Endothelial cell of umbilical vein (primary cell): ENCODE data around the gene IL3. TPM values are rescaled to one million over a fixed set of nuclear protein-coding genes. Genes with fewer than 3 reads are reported as not detected.

Experiments used
- BruUV-seq: library from RNA; stranded (reverse); fragments of 400-500 nt; replicated peaks from 2 replicates; lab custom pipeline; 2021; lab: Mats Ljungman, UMichigan
- CTCF ChIA-PET: fragments of 300-600, 350-600 bp; sonication (Branson Sonifier 250); formaldehyde crosslinking; loops from one replicate; lab custom pipeline; 2021; ENCODE audit warnings: antibody characterized with exemption, inconsistent platforms; lab: Charles Lee
- POLR2A ChIA-PET: fragments of 300-600, 350-600 bp; sonication (Branson Sonifier 250); formaldehyde crosslinking; loops from one replicate; lab custom pipeline; 2021; ENCODE audit warnings: antibody characterized with exemption, inconsistent platforms; lab: Charles Lee
- DNase-seq: peaks from one replicate; pipeline ENCODE4 v3.0.0-alpha.2; 2011; ENCODE audit warnings: low read depth, low spot score
- FAIRE-seq: peaks from 2 replicates; lab custom pipeline; 2011; peaks lifted over from hg19 to GRCh38; lab: Jason Lieb, UNC
- H2AFZ ChIP-seq: 2 replicates; pipeline ENCODE4 v1.6.0; 2012; ENCODE audit warnings: low read depth, low read length, control low read depth, inconsistent platforms
- H3K27ac ChIP-seq: 2 replicates; pipeline ENCODE4 v1.5.1; 2011; ENCODE audit warnings: low read depth, mild to moderate bottlenecking, control low read depth, low read length, moderate library complexity; ENCODE audit not compliant: insufficient read depth
- H3K27me3 ChIP-seq, 2 experiments: 2 replicates each; pipeline versions ENCODE4 v1.6.0 to v1.6.1; 2011; ENCODE audit warnings: low read length in 2 of 2, mixed read lengths in 1 of 2; ENCODE audit not compliant: control insufficient read depth in 2 of 2, insufficient read depth in 2 of 2
- H3K36me3 ChIP-seq, 2 experiments: 2 replicates in 1 of 2; 3 replicates in 1 of 2; pipeline ENCODE4 v1.5.1; 2011; ENCODE audit warnings: low read length in 2 of 2, mild to moderate bottlenecking in 1 of 2, moderate library complexity in 1 of 2; ENCODE audit not compliant: control insufficient read depth in 2 of 2, insufficient read depth in 2 of 2; ENCODE audit errors: extremely low read depth in 1 of 2
- H3K4me1 ChIP-seq: 3 replicates; pipeline ENCODE4 v1.5.1; 2011; ENCODE audit warnings: mild to moderate bottlenecking, low read length; ENCODE audit not compliant: control insufficient read depth, insufficient read depth; ENCODE audit errors: extremely low read depth
- H3K4me2 ChIP-seq: 2 replicates; pipeline ENCODE4 v1.6.1; 2011; ENCODE audit warnings: low read length, control low read depth, mixed read lengths; ENCODE audit not compliant: insufficient read depth
- H3K4me3 ChIP-seq, 3 experiments: fragments of 200-600 bp in 1 of 3; sonication (generic), shearing (Covaris generic) in 1 of 3; replicated peaks in 1 of 3; 2 replicates each; pipeline ENCODE4 v1.5.1; 2011 to 2016; ENCODE audit warnings: control low read depth in 3 of 3, low read length in 3 of 3, mild to moderate bottlenecking in 2 of 3, inconsistent platforms in 1 of 3, low read depth in 1 of 3, moderate library complexity in 1 of 3; ENCODE audit not compliant: insufficient read depth in 1 of 3
- H3K79me2 ChIP-seq: 2 replicates; pipeline ENCODE4 v1.6.0; 2012; ENCODE audit warnings: low read length, inconsistent platforms; ENCODE audit not compliant: control insufficient read depth, insufficient read depth
- H3K9ac ChIP-seq: replicated peaks from 2 replicates; pipeline ENCODE3; 2011; ENCODE audit warnings: low read length, control low read depth; ENCODE audit not compliant: insufficient read depth; ENCODE audit errors: extremely low read depth
- H3K9me1 ChIP-seq: replicated peaks from 3 replicates; pipeline ENCODE4 v1.6.0; 2011; ENCODE audit warnings: mild to moderate bottlenecking, low read length; ENCODE audit not compliant: control insufficient read depth, insufficient read depth; ENCODE audit errors: extremely low read depth
- H3K9me3 ChIP-seq: replicated peaks from 2 replicates; pipeline ENCODE4 v1.5.1; 2012; ENCODE audit warnings: low read length, inconsistent platforms; ENCODE audit not compliant: control insufficient read depth, insufficient read depth
- H4K20me1 ChIP-seq: replicated peaks from 2 replicates; pipeline ENCODE3; 2011; ENCODE audit warnings: mild to moderate bottlenecking, low read length; ENCODE audit not compliant: control insufficient read depth, insufficient read depth; ENCODE audit errors: extremely low read depth
- FOS ChIP-seq: IDR thresholded peaks from 2 replicates; pipeline ENCODE4 v1.6.1; 2011; ENCODE audit warnings: mild to moderate bottlenecking, low read length, moderate library complexity, borderline replicate concordance; ENCODE audit not compliant: insufficient read depth
- MYC ChIP-seq: IDR thresholded peaks from one replicate; pipeline ENCODE4 v1.6.1; 2011; ENCODE audit warnings: mild to moderate bottlenecking, low read depth, low read length
- POLR2AphosphoS5 ChIP-seq: IDR thresholded peaks from 2 replicates; pipeline ENCODE4 v1.6.1; 2012; ENCODE audit warnings: low read depth, mild to moderate bottlenecking, control low read depth, low read length, moderate library complexity; ENCODE audit not compliant: insufficient read depth
- dilution Hi-C: fragments of 300-500 bp; cut with MboI; formaldehyde crosslinking; loops from one replicate; pipeline ENCODE4 v1.15.0; 2019; ENCODE audit warnings: low sequenced_read_pairs; ENCODE audit not compliant: extremely low pct_ligation_motif_present
- intact Hi-C: fragments of 100-400 bp; cut with micrococcal nuclease; formaldehyde crosslinking; loops from one replicate; pipeline ENCODE4 v1.10.0; 2022
- polyA plus RNA-seq, 4 experiments: library from polyadenylated mRNA; depleted of rRNA in 3 of 4; stranded (reverse) in 3 of 4; unstranded in 1 of 4; fragments of >200 nt; gene quantifications; 2 replicates each; pipeline versions ENCODE4 v1.2.1 to v1.2.3, GENCODE V29; 2011 to 2012; ENCODE audit warnings: missing spikeins in 1 of 4
- total RNA-seq: library from RNA; stranded (reverse); gene quantifications from 2 replicates; pipeline ENCODE4 v1.2.3, GENCODE V29; 2021
- TF ChIP-seq, protein P1 (sequence below): IDR thresholded peaks from 2 replicates; pipeline ENCODE4 v1.6.1; 2011; ENCODE audit not compliant: insufficient read depth, insufficient read length

Gene IL3
- total and polyA plus RNA-seq, 2 donors (not counting 3 experiments of a cell fraction or from before 2014, with no cell fraction given), result not detected

DNA sequence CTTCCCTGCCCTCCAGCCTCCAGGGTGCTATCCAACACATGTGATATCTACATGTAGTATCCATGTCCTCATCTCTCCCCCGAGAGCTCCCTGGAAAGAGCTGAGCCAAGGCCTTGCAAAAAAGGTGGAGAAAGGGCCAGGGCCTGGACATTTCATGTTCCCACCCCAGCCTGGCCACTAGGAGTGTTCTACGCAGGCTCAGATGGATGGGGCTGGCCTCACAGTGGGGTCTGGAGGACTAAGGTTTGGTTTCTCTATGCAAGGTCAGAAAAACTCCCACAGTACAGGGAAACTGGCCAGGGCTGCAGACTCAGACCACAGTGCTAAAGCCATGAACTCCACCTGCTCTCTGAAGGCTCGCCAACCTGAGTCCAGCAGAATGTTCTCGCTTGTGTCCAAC, 11.6 kb downstream of the IL3 start:
- Histone ChIP-seq H2AFZ (no peak overlapping the region), H3K27ac (no peak overlapping the region), H3K9ac (no peak overlapping the region), H3K9me3 (no peaks in the 10 kb centered on the region), H3K79me2 (no peaks in the 10 kb centered on the region), H3K4me3 (no peak overlapping the region), H4K20me1 (no peaks in the 10 kb centered on the region), H3K9me1 (no peaks in the 10 kb centered on the region), H3K27me3 (no peaks in the 10 kb centered on the region), H3K36me3 (no peaks in the 10 kb centered on the region), H3K4me2 (no peak overlapping the region), H3K4me1 (peaks cover 26% of the 10 kb centered on the region)
- DNase-seq (no peak), FAIRE-seq (no peak)
- BruUV-seq, result no TSS peak
- TF ChIP-seq, protein P1, sequence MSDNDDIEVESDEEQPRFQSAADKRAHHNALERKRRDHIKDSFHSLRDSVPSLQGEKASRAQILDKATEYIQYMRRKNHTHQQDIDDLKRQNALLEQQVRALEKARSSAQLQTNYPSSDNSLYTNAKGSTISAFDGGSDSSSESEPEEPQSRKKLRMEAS, result no peak
- TF ChIP-seq POLR2AphosphoS5 (no peak), MYC (no peak)
- ChIA-PET POLR2A (no interaction called here), CTCF (interaction anchor here (1.3 to 3.0 kb wide), 3 partner anchors 8 to 62 kb away, joined by 3 to 19 read pairs (median 5); no protein-coding TSS in a partner anchor)
- intact Hi-C loops, result no loop called here
- dilution Hi-C loops, result no loop called here

DNA sequence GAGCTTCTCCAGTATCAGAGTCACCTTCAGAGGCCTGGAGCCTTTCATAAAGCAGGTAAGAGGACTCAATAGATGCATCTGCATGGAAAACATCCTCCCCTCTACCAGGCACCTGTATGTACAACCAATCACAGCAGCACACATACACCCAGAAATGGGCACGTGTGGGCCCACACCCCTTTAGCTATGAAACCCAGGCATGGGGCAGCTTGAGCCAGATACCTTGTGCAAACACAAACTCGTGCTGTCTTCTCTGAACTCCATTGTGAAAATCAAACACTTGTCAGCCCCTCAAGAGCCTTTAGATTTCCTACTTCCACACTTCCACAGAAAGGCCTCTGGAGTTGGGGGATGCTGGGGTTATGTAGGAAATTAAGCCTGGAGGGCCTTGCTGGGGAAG, 12.1 kb downstream of the IL3 start:
- DNase-seq (no peak), FAIRE-seq (no peak)
- H4K20me1 ChIP-seq, result no peaks in the 10 kb centered on the region
- no peaks in the 10 kb centered on the region for H3K9me3 ChIP-seq
- BruUV-seq, result no TSS peak
- H2AFZ ChIP-seq, result no peak overlapping the region
- intact Hi-C loops, result no loop called here
- no peaks in the 10 kb centered on the region for H3K27me3 ChIP-seq
- no peaks in the 10 kb centered on the region for H3K79me2 ChIP-seq
- no peaks in the 10 kb centered on the region for H3K9me1 ChIP-seq
- H3K4me3 ChIP-seq, result no peak overlapping the region
- POLR2A ChIA-PET, result interaction anchor here (0.5 kb wide), 1 partner anchor 11 kb away, joined by 4 read pairs; no protein-coding TSS in a partner anchor
- peaks cover 26% of the 10 kb centered on the region for H3K4me1 ChIP-seq
- H3K36me3 ChIP-seq, result no peaks in the 10 kb centered on the region
- CTCF ChIA-PET, result interaction anchor here (1.2 to 3.0 kb wide), 5 partner anchors 8 to 61 kb away, joined by 3 to 19 read pairs (median 5); no protein-coding TSS in a partner anchor
- TF ChIP-seq FOS, result no peak
- dilution Hi-C loops, result no loop called here
- no peak overlapping the region for H3K9ac ChIP-seq
- no peak overlapping the region for H3K27ac ChIP-seq
- no peak overlapping the region for H3K4me2 ChIP-seq
